Activated naive CD8-positive, alpha-beta T cell treated with anti-CD3 and anti-CD28 coated beads for 36 hours (primary cell): ENCODE results near the gene VPS13D. TPM values are rescaled to one million over a fixed set of nuclear protein-coding genes. Genes with fewer than 3 reads are reported as not detected.

ENCODE experiments used
- DNase-seq: peaks from one replicate; pipeline ENCODE4 v3.0.0; 2021
- H3K27ac Mint-ChIP-seq: one replicate; pipeline ENCODE4 v1.8.0; 2022; ENCODE audit warnings: mild to moderate bottlenecking, moderate library complexity, mixed read lengths
- H3K27me3 Mint-ChIP-seq: one replicate; pipeline ENCODE4 v1.8.0; 2022; ENCODE audit warnings: mild to moderate bottlenecking, mixed read lengths
- H3K36me3 Mint-ChIP-seq: one replicate; pipeline ENCODE4 v1.8.0; 2021; ENCODE audit warnings: mild to moderate bottlenecking, mixed read lengths
- H3K4me1 Mint-ChIP-seq: one replicate; pipeline ENCODE4 v1.8.0; 2021; ENCODE audit warnings: mixed read lengths
- H3K4me3 Mint-ChIP-seq: one replicate; pipeline ENCODE4 v1.8.0; 2022; ENCODE audit warnings: mild to moderate bottlenecking, moderate library complexity, mixed read lengths
- H3K9me3 Mint-ChIP-seq: one replicate; pipeline ENCODE4 v1.8.0; 2022; ENCODE audit warnings: mixed read lengths
- total RNA-seq, 2 experiments: library from RNA; stranded (reverse); gene quantifications; one replicate each; pipeline ENCODE4 v1.2.3, GENCODE V29; 2021

Gene VPS13D
- total RNA-seq, 2 experiments from 2014 or later: 27.7 to 29.1 TPM

- H3K4me1 Mint-ChIP-seq: peaks cover 2% of the 10 kb centered on the region
- H3K9me3 Mint-ChIP-seq: no peaks in the 10 kb centered on the region
- H3K4me3 Mint-ChIP-seq: no peak overlapping the region
- H3K36me3 Mint-ChIP-seq: peaks cover 18% of the 10 kb centered on the region
- no peak for DNase-seq
- H3K27me3 Mint-ChIP-seq: no peaks in the 10 kb centered on the region
- no peak overlapping the region for H3K27ac Mint-ChIP-seq
Observed at GRCh38 chr1:12279728-12280464, 50.1 kb downstream of the VPS13D start.

DNA sequence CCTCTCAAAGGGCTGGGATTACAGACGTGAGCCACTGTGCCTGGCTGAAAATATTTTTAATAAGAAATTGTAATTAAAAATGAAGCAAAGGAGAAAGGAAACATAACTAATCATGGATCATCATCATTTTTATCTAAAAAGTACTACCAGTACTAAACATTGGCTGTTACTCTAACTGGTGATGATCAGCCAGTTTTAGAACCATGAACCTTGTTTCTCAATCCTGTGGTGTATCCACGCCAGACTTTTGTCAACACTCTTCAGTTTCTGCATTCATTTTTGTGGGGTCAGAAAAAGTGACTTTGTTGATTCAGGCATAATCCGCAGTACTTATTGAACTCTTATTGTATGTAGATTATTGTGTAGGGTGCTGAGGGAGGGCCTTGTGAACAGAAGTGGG lies 52.3 kb downstream of the VPS13D start:
- no peaks in the 10 kb centered on the region for H3K27me3 Mint-ChIP-seq
- peaks cover 11% of the 10 kb centered on the region for H3K36me3 Mint-ChIP-seq
- no peaks in the 10 kb centered on the region for H3K9me3 Mint-ChIP-seq
- DNase-seq: no peak
- H3K4me1 Mint-ChIP-seq: peaks cover 8% of the 10 kb centered on the region
- no peak overlapping the region for H3K27ac Mint-ChIP-seq
- no peak overlapping the region for H3K4me3 Mint-ChIP-seq

GRCh38 chr1:12284486-12284885 lies 54.7 kb downstream of the VPS13D start:
- H3K9me3 Mint-ChIP-seq: no peaks in the 10 kb centered on the region
- H3K36me3 Mint-ChIP-seq: peaks cover 6% of the 10 kb centered on the region
- H3K4me3 Mint-ChIP-seq: no peak overlapping the region
- no peak overlapping the region for H3K27ac Mint-ChIP-seq
- H3K27me3 Mint-ChIP-seq: no peaks in the 10 kb centered on the region
- peaks cover 11% of the 10 kb centered on the region for H3K4me1 Mint-ChIP-seq
- DNase-seq: no peak

- DNase-seq: no peak
- H3K9me3 Mint-ChIP-seq: no peaks in the 10 kb centered on the region
- H3K4me1 Mint-ChIP-seq: peaks cover 11% of the 10 kb centered on the region
- peaks cover 10% of the 10 kb centered on the region for H3K36me3 Mint-ChIP-seq
- no peak overlapping the region for H3K27ac Mint-ChIP-seq
- H3K27me3 Mint-ChIP-seq: no peaks in the 10 kb centered on the region
- no peak overlapping the region for H3K4me3 Mint-ChIP-seq
Observed at GRCh38 chr1:12285496-12286143, 55.8 kb downstream of the VPS13D start.

- Mint-ChIP-seq H3K4me3 (no peak overlapping the region), H3K4me1 (peaks cover 11% of the 10 kb centered on the region), H3K27me3 (no peaks in the 10 kb centered on the region), H3K27ac (no peak overlapping the region), H3K36me3 (peaks cover 14% of the 10 kb centered on the region), H3K9me3 (no peaks in the 10 kb centered on the region)
- DNase-seq: no peak
Observed at GRCh38 chr1:12287869-12288268, 58.0 kb downstream of the VPS13D start.

DNA sequence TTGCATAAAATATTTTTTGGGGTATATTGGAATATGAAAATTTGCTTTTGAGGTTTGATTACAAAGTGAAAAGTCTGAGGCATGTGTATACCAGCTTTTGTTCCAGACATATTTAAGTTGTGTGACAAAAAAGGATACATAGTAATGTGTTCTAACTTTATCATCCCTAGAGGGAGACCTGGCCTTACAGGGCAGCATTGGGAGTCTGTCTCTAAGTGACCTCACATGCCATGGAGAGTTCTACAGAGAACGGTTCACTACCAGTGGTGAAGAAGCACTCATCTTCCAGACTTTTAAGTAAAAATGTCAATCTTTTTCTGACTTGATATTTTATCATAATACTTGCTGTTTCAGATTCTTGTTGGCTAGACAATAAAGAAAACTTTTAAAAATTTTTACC lies 61.0 kb downstream of the VPS13D start:
- Mint-ChIP-seq H3K4me1 (peaks cover 19% of the 10 kb centered on the region), H3K36me3 (peaks cover 27% of the 10 kb centered on the region), H3K9me3 (no peaks in the 10 kb centered on the region), H3K27me3 (no peaks in the 10 kb centered on the region), H3K4me3 (no peak overlapping the region), H3K27ac (no peak overlapping the region)
- no peak for DNase-seq

- no peak overlapping the region for H3K4me3 Mint-ChIP-seq
- H3K27me3 Mint-ChIP-seq: no peaks in the 10 kb centered on the region
Observed at GRCh38 chr1:12293416-12293815, 63.6 kb downstream of the VPS13D start.

DNA sequence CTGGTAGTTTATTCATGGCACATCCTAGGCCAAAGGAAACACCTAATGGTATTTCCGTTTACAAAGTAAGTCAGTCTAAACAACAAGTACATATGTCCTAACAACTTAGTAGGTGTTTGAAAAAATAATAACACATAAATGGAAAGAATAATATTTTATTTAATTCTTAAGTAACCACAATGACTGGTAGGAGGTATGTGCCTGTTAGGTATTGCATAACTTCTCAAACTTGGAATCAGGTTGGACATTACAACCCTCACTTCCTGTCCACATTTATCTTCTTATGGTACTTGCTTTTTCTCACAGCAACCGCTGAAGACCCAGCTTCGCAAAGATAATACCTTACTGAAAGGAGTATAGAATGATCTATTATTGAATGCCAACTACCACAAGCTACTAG lies 64.2 kb downstream of the VPS13D start:
- no peak for DNase-seq
- Mint-ChIP-seq H3K36me3 (peaks cover 36% of the 10 kb centered on the region), H3K27ac (no peak overlapping the region)

More at GRCh38 chr1:12293416-12293815, 63.6 kb downstream of the VPS13D start:
- Mint-ChIP-seq H3K4me1 (peaks cover 31% of the 10 kb centered on the region), H3K9me3 (no peaks in the 10 kb centered on the region), H3K36me3 (peaks cover 30% of the 10 kb centered on the region), H3K27ac (no peak overlapping the region)
- no peak for DNase-seq

DNA sequence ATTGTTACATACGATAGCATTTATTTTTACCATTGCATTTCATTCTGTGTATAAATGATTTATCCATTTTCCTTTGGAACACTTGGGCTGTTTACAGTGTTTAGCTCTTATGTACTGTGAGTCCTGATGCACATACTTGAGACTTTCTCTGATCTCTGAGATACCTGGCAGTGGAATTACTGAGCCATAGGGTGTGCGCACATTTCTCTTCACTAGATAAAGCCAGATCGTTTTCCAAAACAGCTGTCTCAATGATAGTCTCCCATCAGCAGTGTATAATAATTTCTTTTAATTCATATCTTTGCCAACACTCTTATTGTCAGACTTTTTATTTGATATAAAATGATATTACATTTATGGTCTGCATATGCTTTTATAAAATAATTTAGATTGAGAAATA lies 66.2 kb downstream of the VPS13D start:
- no peaks in the 10 kb centered on the region for H3K9me3 Mint-ChIP-seq

More for the DNA sequence above, 64.2 kb downstream of the VPS13D start:
- H3K4me3 Mint-ChIP-seq: no peak overlapping the region
- no peaks in the 10 kb centered on the region for H3K9me3 Mint-ChIP-seq
- H3K4me1 Mint-ChIP-seq: peaks cover 36% of the 10 kb centered on the region
- no peaks in the 10 kb centered on the region for H3K27me3 Mint-ChIP-seq

GRCh38 chr1:12296623-12297022 lies 66.8 kb downstream of the VPS13D start:
- peak overlapping the region; percentile 86 for H3K27ac Mint-ChIP-seq

More for the DNA sequence above, 66.2 kb downstream of the VPS13D start:
- no peaks in the 10 kb centered on the region for H3K27me3 Mint-ChIP-seq
- no peak overlapping the region for H3K4me3 Mint-ChIP-seq
- peaks cover 43% of the 10 kb centered on the region for H3K4me1 Mint-ChIP-seq
- H3K36me3 Mint-ChIP-seq: peaks cover 40% of the 10 kb centered on the region
- no peak for DNase-seq
- peak overlapping the region; percentile 8 for H3K27ac Mint-ChIP-seq

GRCh38 chr1:12300706-12301105 lies 70.9 kb downstream of the VPS13D start:
- peaks cover 32% of the 10 kb centered on the region for H3K36me3 Mint-ChIP-seq
- H3K27me3 Mint-ChIP-seq: no peaks in the 10 kb centered on the region
- H3K4me1 Mint-ChIP-seq: peaks cover 45% of the 10 kb centered on the region
- H3K4me3 Mint-ChIP-seq: no peak overlapping the region
- no peak for DNase-seq
- H3K9me3 Mint-ChIP-seq: no peaks in the 10 kb centered on the region
- peak overlapping the region; percentile 18 for H3K27ac Mint-ChIP-seq

More at GRCh38 chr1:12296623-12297022, 66.8 kb downstream of the VPS13D start:
- H3K36me3 Mint-ChIP-seq: peaks cover 40% of the 10 kb centered on the region
- DNase-seq: no peak
- H3K4me3 Mint-ChIP-seq: peak overlapping the region; percentile 53
- H3K9me3 Mint-ChIP-seq: no peaks in the 10 kb centered on the region
- no peaks in the 10 kb centered on the region for H3K27me3 Mint-ChIP-seq
- peaks cover 47% of the 10 kb centered on the region for H3K4me1 Mint-ChIP-seq

- no peaks in the 10 kb centered on the region for H3K9me3 Mint-ChIP-seq
- no peak overlapping the region for H3K27ac Mint-ChIP-seq
- H3K4me1 Mint-ChIP-seq: peaks cover 36% of the 10 kb centered on the region
- peaks cover 36% of the 10 kb centered on the region for H3K36me3 Mint-ChIP-seq
- DNase-seq: no peak
- no peak overlapping the region for H3K4me3 Mint-ChIP-seq
- no peaks in the 10 kb centered on the region for H3K27me3 Mint-ChIP-seq
Observed at GRCh38 chr1:12301518-12302237, 71.8 kb downstream of the VPS13D start.

- no peak for DNase-seq
- H3K4me1 Mint-ChIP-seq: peaks cover 24% of the 10 kb centered on the region
- peaks cover 41% of the 10 kb centered on the region for H3K36me3 Mint-ChIP-seq
- H3K27ac Mint-ChIP-seq: no peak overlapping the region
- H3K9me3 Mint-ChIP-seq: no peaks in the 10 kb centered on the region
- no peaks in the 10 kb centered on the region for H3K27me3 Mint-ChIP-seq
- H3K4me3 Mint-ChIP-seq: no peak overlapping the region
Observed at GRCh38 chr1:12302798-12303447, 73.1 kb downstream of the VPS13D start.

DNA sequence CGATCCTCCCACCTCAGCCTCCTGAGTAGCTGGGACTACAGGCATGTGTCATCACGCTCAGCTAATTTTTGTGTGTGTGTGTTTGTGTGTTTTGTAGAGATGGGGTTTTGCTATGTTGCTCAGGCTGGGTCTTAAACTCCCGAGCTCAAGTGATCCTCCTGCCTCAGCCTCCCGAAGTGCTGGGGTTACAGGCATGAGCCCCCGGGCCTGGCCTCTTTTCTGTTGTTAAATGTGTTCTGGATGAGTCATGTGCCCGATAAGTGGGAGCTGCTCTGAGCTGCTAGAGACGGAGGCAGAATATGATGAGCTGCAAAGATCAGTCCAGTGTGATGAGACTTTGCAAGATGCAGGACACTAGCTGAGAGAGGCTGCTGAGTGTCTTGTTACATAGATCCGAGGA lies 75.5 kb downstream of the VPS13D start:
- H3K9me3 Mint-ChIP-seq: no peaks in the 10 kb centered on the region
- no peak overlapping the region for H3K4me3 Mint-ChIP-seq
- H3K27ac Mint-ChIP-seq: no peak overlapping the region
- DNase-seq: no peak
- H3K36me3 Mint-ChIP-seq: peaks cover 30% of the 10 kb centered on the region
- H3K27me3 Mint-ChIP-seq: no peaks in the 10 kb centered on the region
- peaks cover 13% of the 10 kb centered on the region for H3K4me1 Mint-ChIP-seq
